Measurements from ENCODE around the gene BCAT1. TPM values are rescaled to one million over a fixed set of nuclear protein-coding genes. Genes with fewer than 3 reads are reported as not detected.

The BCAT1 gene
- 70.6 and 98.7 TPM in 2 replicates for total RNA-seq
- polyA plus RNA-seq (2012) = 46.6 TPM

- DNase-seq (ENCODE audit: low read depth) = peak; percentile 83
These were observed at the start of gene BCAT1 for GRCh38 chr12:24948757-24949722. TSS of gene BCAT1 (minus strand) at chr12:24949101. CDS start at chr12:24948932, 169 bp downstream.

GRCh38 chr12:24997970-24998582, 49.2 kb upstream of the BCAT1 start:
- DNase-seq (ENCODE audit: low read depth) = peak; percentile 93

- DNase-seq (ENCODE audit: low read depth) = peak; percentile 51
These were observed 48.6 kb upstream of the BCAT1 start for GRCh38 chr12:24997496-24997895.

- no peak for DNase-seq (ENCODE audit: low read depth)
These were observed 47.9 kb upstream of the BCAT1 start for GRCh38 chr12:24996820-24997219.

DNA sequence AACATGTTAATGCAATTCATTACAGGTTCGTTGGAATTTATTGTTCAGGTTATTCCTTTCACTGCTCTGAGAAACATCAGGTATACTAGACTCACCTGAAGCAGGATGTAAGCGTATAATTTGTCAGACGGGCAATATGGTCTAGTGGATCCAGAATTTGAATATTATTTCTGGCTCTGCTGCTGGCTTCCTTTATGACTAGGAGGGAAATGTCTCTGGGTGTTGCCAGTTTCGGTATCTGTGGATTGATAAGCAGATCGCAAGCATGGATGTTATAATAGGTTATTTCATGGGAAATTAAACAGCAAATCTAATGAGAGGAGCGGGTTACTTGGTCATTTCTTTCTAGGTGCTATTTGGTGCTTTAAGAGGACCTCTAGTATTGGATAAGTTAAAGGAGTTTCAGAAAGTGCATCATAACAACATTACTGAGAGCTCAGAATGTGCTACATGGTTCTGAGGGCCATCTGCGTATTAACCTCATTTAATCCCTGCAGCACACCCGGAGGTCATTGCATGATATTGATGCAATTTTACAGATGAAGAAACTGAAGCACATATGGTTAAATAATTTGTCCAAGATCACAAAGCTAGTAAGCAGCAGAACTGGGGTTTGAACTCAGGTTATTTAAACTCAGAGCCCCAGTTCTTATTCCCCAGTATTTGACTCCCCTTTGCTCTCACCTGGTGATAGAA, 47.3 kb upstream of the BCAT1 start:
- no peak for DNase-seq (ENCODE audit: low read depth)

DNA sequence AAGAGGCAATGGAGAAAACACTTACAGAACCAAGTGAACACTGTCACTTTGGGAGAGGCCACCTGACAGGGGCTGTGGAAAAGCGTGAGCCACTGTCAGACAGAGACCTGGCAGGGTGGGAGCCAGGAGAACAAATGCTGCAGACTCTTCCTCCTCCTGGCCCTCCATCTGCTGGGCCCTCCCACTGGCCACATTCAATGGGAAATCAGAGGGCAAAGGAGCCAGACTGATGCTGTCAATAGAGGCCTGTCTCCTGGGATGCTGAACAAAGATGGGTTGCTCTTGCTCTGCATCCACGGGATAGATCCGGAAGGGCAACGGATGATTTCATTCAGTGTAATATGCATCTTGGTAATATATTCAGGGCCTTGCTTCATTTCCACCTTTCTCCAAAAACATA, 44.9 kb upstream of the BCAT1 start:
- DNase-seq (ENCODE audit: low read depth) = no peak

- peak; percentile 69 for DNase-seq (ENCODE audit: low read depth)
These were observed 42.5 kb upstream of the BCAT1 start for GRCh38 chr12:24991209-24992049.

DNA sequence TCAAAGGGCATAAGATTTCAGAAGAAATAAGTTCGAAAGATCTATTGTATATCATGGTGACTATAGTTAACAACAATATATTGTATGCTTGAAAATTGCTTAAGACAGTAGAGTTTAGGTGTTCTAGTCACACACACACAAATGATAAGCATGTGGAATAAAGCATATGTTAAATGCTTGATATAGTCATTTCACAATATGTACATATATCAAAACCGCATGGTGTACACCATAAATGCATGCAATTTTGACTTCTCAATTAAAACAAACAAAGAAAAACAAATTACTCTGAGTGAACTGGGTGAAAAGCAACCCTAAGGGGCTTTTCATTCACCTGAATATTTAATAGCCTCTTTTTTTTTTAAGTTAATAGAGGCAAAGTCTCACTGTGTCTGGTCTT, 40.3 kb upstream of the BCAT1 start:
- DNase-seq (ENCODE audit: low read depth) = no peak

GRCh38 chr12:24982250-24982649, 33.3 kb upstream of the BCAT1 start:
- DNase-seq (ENCODE audit: low read depth) = no peak

DNA sequence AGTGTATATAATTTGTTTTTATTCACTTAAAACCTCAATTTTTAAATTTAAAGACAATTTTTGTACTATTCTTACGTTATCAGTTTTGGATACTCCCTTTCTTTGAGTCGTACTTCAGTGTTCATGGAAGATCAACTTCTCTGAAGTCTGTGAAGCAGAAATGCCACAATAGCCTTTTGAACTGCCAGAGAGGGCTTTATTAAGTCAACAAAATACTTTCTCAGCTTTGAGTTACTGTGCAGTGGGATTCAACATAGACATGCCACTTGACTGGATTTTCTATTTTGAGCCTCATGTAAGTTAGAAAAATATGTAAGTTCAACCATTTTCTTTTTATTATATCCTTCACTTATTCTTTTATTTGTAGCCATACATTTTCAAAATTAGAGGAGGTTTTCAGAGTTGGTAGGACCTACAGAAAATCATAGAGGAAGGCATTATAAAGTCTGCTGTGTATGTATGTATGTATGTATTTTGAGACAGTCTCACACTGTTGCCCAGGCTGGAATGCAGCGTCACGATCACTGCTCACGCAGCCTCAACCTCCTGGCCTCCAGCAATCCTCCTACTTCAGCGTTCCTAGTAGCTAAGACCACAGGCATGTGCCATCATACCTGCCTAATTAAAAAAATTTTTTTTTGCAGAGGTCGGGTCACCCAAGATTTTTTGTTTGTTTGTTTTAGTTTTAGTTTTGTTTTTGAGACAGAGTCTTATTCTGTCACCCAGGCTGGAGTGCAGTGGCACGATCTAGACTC, 31.3 kb upstream of the BCAT1 start:
- no peak for DNase-seq (ENCODE audit: low read depth)

- no peak for DNase-seq (ENCODE audit: low read depth)
These were observed 30.4 kb upstream of the BCAT1 start for GRCh38 chr12:24979329-24979728.

- DNase-seq (ENCODE audit: low read depth) = no peak
These were observed 28.8 kb upstream of the BCAT1 start for GRCh38 chr12:24977711-24978110.

GRCh38 chr12:24977060-24977459, 28.2 kb upstream of the BCAT1 start:
- no peak for DNase-seq (ENCODE audit: low read depth)

DNA sequence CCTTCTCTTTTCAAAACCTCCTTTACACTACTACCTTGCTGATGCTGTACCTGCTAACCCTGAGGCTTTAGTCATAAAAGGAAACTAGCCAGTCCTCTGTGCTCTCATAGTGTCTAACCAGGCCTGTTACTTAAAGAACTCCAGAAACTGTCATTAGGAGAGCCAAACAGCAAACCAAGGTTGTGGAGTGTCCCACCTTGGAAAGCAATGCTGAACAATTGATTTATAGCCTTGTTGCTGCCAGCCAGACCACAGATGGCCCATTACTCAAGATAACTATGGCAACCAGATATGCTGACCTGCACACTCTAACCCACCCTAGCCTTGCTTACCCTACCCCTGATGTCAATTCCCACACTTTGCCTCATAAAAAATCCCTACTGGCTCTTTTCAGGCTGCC, 26.5 kb upstream of the BCAT1 start:
- no peak for DNase-seq (ENCODE audit: low read depth)

DNA sequence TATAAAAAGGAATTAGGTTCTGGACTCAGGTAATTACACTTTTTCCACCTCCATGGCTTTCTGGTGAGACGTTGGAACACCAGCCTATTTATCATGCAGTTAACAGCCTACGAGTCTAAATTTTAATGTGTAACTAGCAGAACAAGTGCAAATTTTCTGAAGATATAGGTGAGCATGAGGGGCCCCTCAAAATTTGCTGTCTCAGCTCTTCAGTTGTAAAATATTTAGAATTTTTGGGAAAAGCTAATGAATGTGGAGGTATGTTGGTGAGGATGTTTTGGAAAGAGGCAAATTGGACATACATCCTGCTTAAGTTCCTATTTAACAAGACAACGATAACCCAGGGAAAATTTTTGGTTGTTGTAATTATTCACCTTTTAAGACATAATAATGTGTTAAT, 25.3 kb upstream of the BCAT1 start:
- no peak for DNase-seq (ENCODE audit: low read depth)

DNA sequence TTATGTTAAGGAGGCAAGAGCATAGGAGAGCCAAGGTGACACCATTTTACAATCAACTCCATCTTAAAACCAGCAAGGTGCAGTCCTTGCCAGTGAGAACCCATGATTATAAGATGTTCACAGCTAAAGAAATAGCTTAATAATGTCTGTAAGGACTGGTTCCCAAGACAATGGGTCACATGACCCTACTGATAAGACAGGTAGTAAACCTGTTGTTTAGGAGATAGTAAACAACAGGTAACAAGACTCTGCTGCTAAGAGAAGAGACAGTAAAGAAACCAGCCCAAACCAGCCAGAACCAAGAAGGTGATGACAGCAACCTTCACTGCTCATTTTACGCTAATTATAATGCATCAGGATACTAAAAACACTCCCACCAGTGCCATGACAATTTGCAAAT, 23.2 kb upstream of the BCAT1 start:
- no peak for DNase-seq (ENCODE audit: low read depth)

DNA sequence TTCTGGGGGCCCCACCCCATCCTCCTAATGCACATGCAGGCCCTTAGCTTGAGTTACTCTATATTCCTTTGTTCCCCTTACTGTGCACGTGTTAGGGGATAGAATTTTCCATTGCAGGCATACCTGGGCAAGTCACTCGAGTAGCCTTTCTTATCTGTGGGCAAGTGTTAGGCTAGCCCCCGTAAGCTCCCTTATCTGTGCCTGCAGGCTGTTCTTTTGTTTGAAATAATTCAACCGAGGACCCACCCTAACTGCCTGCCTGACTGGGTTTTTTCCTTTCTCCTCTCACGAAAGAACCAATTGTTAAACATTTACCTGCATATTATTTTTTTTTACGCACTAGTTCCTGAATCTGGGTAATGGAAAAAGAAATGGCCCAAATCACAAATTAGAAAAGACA, 21.3 kb upstream of the BCAT1 start:
- no peak for DNase-seq (ENCODE audit: low read depth)

DNA sequence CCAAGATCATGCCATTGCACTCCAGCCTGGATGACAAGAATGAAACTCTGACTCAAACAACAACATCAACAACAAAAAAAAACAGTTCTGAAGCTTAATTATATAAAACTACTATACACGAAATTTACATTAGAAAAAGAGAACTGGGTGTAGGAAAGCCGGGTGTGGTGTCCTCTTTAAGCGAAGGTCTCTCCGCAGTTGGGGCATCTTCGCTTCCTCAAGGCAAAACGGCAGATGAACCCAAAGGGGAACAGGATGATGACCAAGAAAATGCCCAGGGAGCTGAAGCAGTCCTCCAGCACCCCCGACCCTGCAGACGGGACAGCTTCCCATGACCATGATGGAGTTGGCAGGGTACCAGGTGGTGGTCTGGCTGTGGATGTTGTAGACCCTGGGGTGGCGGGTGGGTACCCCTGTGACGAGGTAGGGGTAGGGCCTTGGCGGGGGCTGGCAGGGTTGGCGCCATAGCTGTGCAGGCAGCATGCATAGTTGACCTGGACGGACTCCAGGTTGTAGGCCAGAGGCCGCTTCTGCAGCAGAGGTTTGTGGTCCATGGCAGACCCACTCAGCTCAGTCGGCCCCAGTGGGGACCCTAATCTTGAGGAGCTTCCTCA, 18.2 kb upstream of the BCAT1 start:
- no peak for DNase-seq (ENCODE audit: low read depth)

- no peak for DNase-seq (ENCODE audit: low read depth)
These were observed 15.4 kb upstream of the BCAT1 start for GRCh38 chr12:24964342-24964741.

Data from myocyte (in vitro differentiated cells).